Spleen (tissue), 11 donors: ENCODE results near the gene SLC16A10. TPM values are rescaled to one million over a fixed set of nuclear protein-coding genes. Genes with fewer than 3 reads are reported as not detected.

Experiments
- DNase-seq: peaks from one replicate; pipeline ENCODE4 v3.0.0-alpha.2; 2020
- H3K27ac ChIP-seq, 8 donors: fragments of 200-600 bp; sonication (generic) in 7 of 8; 1 replicate in 4 of 8; 2 replicates in 4 of 8; pipeline versions ENCODE4 v1.5.0 to v1.8.0; 2016 to 2021; ENCODE audit warnings: inconsistent platforms in 4 of 8, mild to moderate bottlenecking in 4 of 8, moderate library complexity in 1 of 8
- H3K27me3 ChIP-seq, 7 donors: fragments of 200-600 bp; sonication (generic) in 6 of 7; replicated peaks in 1 of 7; 1 replicate in 4 of 7; 2 replicates in 3 of 7; pipeline versions ENCODE4 v1.5.0 to v1.8.0; 2016 to 2021; ENCODE audit warnings: inconsistent platforms in 3 of 7, mild to moderate bottlenecking in 1 of 7
- H3K36me3 ChIP-seq, 6 donors: fragments of 200-600 bp; sonication (generic) in 5 of 6; 1 replicate in 4 of 6; 2 replicates in 2 of 6; pipeline versions ENCODE4 v1.5.0 to v1.8.0; 2016 to 2021; ENCODE audit warnings: inconsistent platforms in 2 of 6
- H3K4me1 ChIP-seq, 6 donors: fragments of 200-600 bp; sonication (generic) in 5 of 6; 1 replicate in 3 of 6; 2 replicates in 3 of 6; pipeline versions ENCODE4 v1.5.0 to v1.8.0; 2016 to 2021; ENCODE audit warnings: inconsistent platforms in 3 of 6
- H3K4me3 ChIP-seq, 8 donors: fragments of 200-600 bp; sonication (generic) in 7 of 8; 1 replicate in 4 of 8; 2 replicates in 4 of 8; pipeline versions ENCODE4 v1.5.0 to v1.8.0; 2016 to 2021; ENCODE audit warnings: inconsistent platforms in 4 of 8, mild to moderate bottlenecking in 4 of 8, moderate library complexity in 2 of 8
- H3K9me3 ChIP-seq, 8 donors: fragments of 200-600 bp; sonication (generic) in 7 of 8; 1 replicate in 4 of 8; 2 replicates in 4 of 8; pipeline versions ENCODE4 v1.5.0 to v1.8.0; 2016 to 2021; ENCODE audit warnings: inconsistent platforms in 4 of 8
- POLR2A ChIP-seq, 3 donors: fragments of 450-650 bp; IDR thresholded peaks; one replicate each; pipeline ENCODE4 v1.5.1; 2017; ENCODE audit warnings: antibody characterized with exemption in 3 of 3, mild to moderate bottlenecking in 1 of 3
- POLR2AphosphoS5 ChIP-seq, 3 donors: sonication (generic); formaldehyde crosslinking; IDR thresholded peaks; one replicate each; pipeline ENCODE4 v1.5.1; 2017; ENCODE audit warnings: antibody characterized with exemption in 3 of 3
- WGBS, 5 donors: extraction: QIAGEN DNeasy Blood & Tissue Kit in 3 of 5; methylation state at CpG; one replicate each; pipeline versions ENCODE4 v1.1.5 to v1.1.7; 2013 to 2018; 5-methylcytosine and 5-hydroxymethylcytosine counted together
- intact Hi-C: fragments of 100-400 bp; cut with DNase I; formaldehyde crosslinking; loops from one replicate; pipeline ENCODE4 v1.15.0; 2023; ENCODE audit warnings: low total_unique reads
- polyA plus RNA-seq, 3 donors: library from polyadenylated mRNA; stranded (reverse); fragments of 200-250 nt; gene quantifications; one replicate each; pipeline ENCODE4 v1.2.1, GENCODE V29; 2013
- total RNA-seq, 7 donors: library from RNA; depleted of rRNA in 3 of 7; stranded (reverse); fragments of >200 nt in 3 of 7; fragmentation: NEBNext Ultra II Directional in 4 of 7; extraction: Animal tissue kit (Norgen Biotek cat#: 25700) in 4 of 7; gene quantifications; one replicate each; pipeline versions ENCODE4 v1.1.0 to v1.2.1, GENCODE V29; 2016 to 2021
- TF ChIP-seq, protein P1 (sequence below), 11 experiments: fragments of 200-600 bp in 7 of 11; fragments of 450-650 bp in 4 of 11; sonication (generic) in 4 of 11; IDR thresholded peaks in 8 of 11; conservative IDR thresholded peaks in 3 of 11; 1 replicate in 7 of 11; 2 replicates in 4 of 11; pipeline versions ENCODE4 v1.4.0 to v1.8.0; 2016 to 2021; ENCODE audit warnings: antibody characterized with exemption in 11 of 11, inconsistent platforms in 4 of 11, mild to moderate bottlenecking in 1 of 11
- donor health status: healthy with polysubstance abuse.
- donor health status: DM: no; HTN: no; CAD: no; lungs with moderate emphysema.
- donor health status: DM: no; HTN: no; CAD: no.
- donor health status: Bipolar disorder and iron deficiency.
- donor health status: healthy.
- donor health status: DM: no; HTN: no; CAD: no.
- donor health status: DM: yes; HTN: yes; CAD: no.

Gene SLC16A10
- total and polyA plus RNA-seq, 10 donors = 0.24 to 19.9 (median 5.6) TPM

GRCh38 chr6:111276335-111276734 is 189.0 kb downstream of the SLC16A10 start:
- no peaks in the 10 kb centered on the region for H3K4me1 ChIP-seq
- peaks cover 7 to 37% (median 34%) of the 10 kb centered on the region in 8 donors for H3K9me3 ChIP-seq
- TF ChIP-seq POLR2A (IDR thresholded peaks at IDR 0.05) (no peak), POLR2AphosphoS5 (IDR thresholded peaks at IDR 0.05) (no peak)
- TF ChIP-seq, protein P1, sequence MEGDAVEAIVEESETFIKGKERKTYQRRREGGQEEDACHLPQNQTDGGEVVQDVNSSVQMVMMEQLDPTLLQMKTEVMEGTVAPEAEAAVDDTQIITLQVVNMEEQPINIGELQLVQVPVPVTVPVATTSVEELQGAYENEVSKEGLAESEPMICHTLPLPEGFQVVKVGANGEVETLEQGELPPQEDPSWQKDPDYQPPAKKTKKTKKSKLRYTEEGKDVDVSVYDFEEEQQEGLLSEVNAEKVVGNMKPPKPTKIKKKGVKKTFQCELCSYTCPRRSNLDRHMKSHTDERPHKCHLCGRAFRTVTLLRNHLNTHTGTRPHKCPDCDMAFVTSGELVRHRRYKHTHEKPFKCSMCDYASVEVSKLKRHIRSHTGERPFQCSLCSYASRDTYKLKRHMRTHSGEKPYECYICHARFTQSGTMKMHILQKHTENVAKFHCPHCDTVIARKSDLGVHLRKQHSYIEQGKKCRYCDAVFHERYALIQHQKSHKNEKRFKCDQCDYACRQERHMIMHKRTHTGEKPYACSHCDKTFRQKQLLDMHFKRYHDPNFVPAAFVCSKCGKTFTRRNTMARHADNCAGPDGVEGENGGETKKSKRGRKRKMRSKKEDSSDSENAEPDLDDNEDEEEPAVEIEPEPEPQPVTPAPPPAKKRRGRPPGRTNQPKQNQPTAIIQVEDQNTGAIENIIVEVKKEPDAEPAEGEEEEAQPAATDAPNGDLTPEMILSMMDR (IDR thresholded peaks at IDR 0.05 in 8 of 11, conservative IDR thresholded peaks at IDR 0.05 in 3 of 11) = no peak
- peaks cover 3 to 91% (median 71%) of the 10 kb centered on the region in 6 donors for H3K36me3 ChIP-seq
- no peak for DNase-seq
- H3K27me3 ChIP-seq = no peaks in the 10 kb centered on the region
- H3K27ac ChIP-seq = no peak overlapping the region
- no peak overlapping the region for H3K4me3 ChIP-seq
- 95 to 100% (median 99%) methylated on average over 2 of the region's 2 CpGs for WGBS, 5 donors
- intact Hi-C loops = no loop called here

DNA sequence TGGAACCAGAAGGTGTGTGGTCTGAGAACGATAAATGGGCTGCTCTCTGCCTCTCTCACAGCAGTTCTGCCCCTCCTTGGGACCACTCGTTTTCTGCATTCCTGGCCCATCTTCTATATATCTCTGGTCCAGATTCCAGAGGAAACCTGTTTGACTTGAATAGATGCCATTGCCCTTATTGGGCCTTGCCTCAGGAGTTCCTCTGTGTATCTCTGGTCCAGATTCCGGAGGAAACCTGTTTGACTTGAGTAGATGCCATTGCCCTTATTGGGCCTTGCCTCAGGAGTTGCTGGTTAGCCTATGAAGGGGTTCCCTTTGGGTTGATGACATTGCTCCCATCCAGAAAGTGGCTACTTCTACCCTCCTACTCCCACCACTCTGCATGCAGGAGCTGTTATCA is 189.4 kb downstream of the SLC16A10 start:
- H3K4me1 ChIP-seq = no peaks in the 10 kb centered on the region
- 92 to 100% (median 96%) methylated on average over 3 of the region's 3 CpGs for WGBS, 5 donors
- DNase-seq = no peak
- TF ChIP-seq, protein P1 (IDR thresholded peaks at IDR 0.05 in 8 of 11, conservative IDR thresholded peaks at IDR 0.05 in 3 of 11) = no peak
- TF ChIP-seq POLR2AphosphoS5 (IDR thresholded peaks at IDR 0.05) (no peak), POLR2A (IDR thresholded peaks at IDR 0.05) (no peak)
- H3K4me3 ChIP-seq = no peak overlapping the region
- peaks cover 7 to 37% (median 34%) of the 10 kb centered on the region in 8 donors for H3K9me3 ChIP-seq
- peaks cover 3 to 95% (median 71%) of the 10 kb centered on the region in 6 donors for H3K36me3 ChIP-seq
- no peak overlapping the region for H3K27ac ChIP-seq
- H3K27me3 ChIP-seq = no peaks in the 10 kb centered on the region
- intact Hi-C loops = no loop called here

- no peaks in the 10 kb centered on the region for H3K4me1 ChIP-seq
- no peak overlapping the region for H3K27ac ChIP-seq
- intact Hi-C loops = no loop called here
- DNase-seq = no peak
- TF ChIP-seq, protein P1 (IDR thresholded peaks at IDR 0.05 in 8 of 11, conservative IDR thresholded peaks at IDR 0.05 in 3 of 11) = no peak
- TF ChIP-seq POLR2A (IDR thresholded peaks at IDR 0.05) (no peak), POLR2AphosphoS5 (IDR thresholded peaks at IDR 0.05) (no peak)
- 93 to 98% (median 93%) methylated on average over 1 of the region's 1 CpG for WGBS, 5 donors
- peaks cover 7 to 33% (median 32%) of the 10 kb centered on the region in 8 donors for H3K9me3 ChIP-seq
- H3K27me3 ChIP-seq = no peaks in the 10 kb centered on the region
- H3K4me3 ChIP-seq = no peak overlapping the region
- H3K36me3 ChIP-seq = peaks cover 3 to 94% (median 69%) of the 10 kb centered on the region in 6 donors
Measured at GRCh38 chr6:111277819-111278218, 190.5 kb downstream of the SLC16A10 start.

DNA sequence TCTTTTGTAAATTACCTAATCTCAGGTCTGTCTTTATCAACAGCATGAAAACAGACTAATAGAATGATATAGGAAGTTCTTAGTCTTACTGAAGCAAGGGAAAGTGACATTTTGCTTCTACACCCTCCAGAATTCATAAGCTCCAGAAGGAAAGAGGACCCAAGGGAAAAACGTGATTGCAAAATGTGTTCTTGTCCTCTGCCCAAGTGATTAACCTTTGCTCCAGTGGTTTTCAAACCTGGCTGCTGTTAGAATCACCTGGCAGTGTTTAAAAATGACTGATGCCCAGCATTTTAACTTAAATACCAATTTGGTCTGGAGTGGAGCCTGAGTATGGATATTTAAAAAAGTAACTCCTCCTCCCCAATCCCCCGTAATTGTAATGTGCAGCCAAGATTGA is 191.4 kb downstream of the SLC16A10 start:
- Histone ChIP-seq H3K27ac (no peak overlapping the region), H3K9me3 (peaks cover 7 to 24% (median 23%) of the 10 kb centered on the region in 8 donors), H3K36me3 (peaks cover 3 to 94% (median 63%) of the 10 kb centered on the region in 6 donors), H3K27me3 (no peaks in the 10 kb centered on the region), H3K4me1 (peaks cover 0 to 4% (median under 1%) of the 10 kb centered on the region in 6 donors), H3K4me3 (no peak overlapping the region)
- TF ChIP-seq POLR2A (IDR thresholded peaks at IDR 0.05) (no peak), POLR2AphosphoS5 (IDR thresholded peaks at IDR 0.05) (no peak)
- TF ChIP-seq, protein P1 (IDR thresholded peaks at IDR 0.05 in 8 of 11, conservative IDR thresholded peaks at IDR 0.05 in 3 of 11) = no peak
- 89 to 95% (median 95%) methylated on average over 2 of the region's 2 CpGs for WGBS, 5 donors
- intact Hi-C loops = no loop called here
- no peak for DNase-seq
